ENCODE data around the gene SAYSD1. TPM values are rescaled to one million over a fixed set of nuclear protein-coding genes. Genes with fewer than 3 reads are reported as not detected.
A peak's percentile ranks its signal among the peaks of the same experiment; 100 is the strongest.

Gene SAYSD1
- total and polyA plus RNA-seq, 2 of the 8 experiments (the other 6 are each of a cell fraction or from before 2014, with no cell fraction given), result 6.7 to 7.9 TPM

DNA sequence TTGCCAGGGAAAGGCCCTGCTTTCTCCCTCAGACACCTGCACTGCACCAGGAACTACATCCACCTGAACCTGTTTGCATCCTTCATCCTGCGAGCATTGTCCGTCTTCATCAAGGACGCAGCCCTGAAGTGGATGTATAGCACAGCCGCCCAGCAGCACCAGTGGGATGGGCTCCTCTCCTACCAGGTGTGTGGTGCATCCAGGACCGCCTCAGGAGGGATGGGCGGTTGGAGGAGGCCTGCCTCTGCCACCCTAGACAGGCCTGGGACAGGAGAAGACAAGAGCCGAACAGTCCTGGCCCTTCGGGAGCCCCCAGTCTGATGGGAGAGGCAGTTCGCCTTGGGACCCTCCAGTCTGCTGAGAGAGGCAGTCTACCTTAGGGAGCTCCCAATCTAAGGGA, 42.2 kb downstream of the SAYSD1 start:
- Histone ChIP-seq H3K4me3 (ENCODE audit: extremely low read depth in 1 of 4, insufficient read depth in 2 of 4, low read depth in 3 of 4, low read length in 4 of 4) (no peak overlapping the region), H3K79me1 (ENCODE audit: low read depth, low read length) (no peaks in the 10 kb centered on the region), H3K27ac (ENCODE audit: low read depth, low read length) (no peak overlapping the region), H4K8ac (ENCODE audit: extremely low read depth, insufficient read depth, low read length) (no peak overlapping the region), H3K9ac (replicated peaks in 1 of 4; ENCODE audit: extremely low read depth in 1 of 4, low read depth in 3 of 4, low read length in 3 of 4) (no peak overlapping the region; a peak in 1 of 7 replicates), H3K56ac (replicated peaks; ENCODE audit: insufficient read length, low read depth, low read length) (no peak overlapping the region), H2BK12ac (ENCODE audit: low read depth, low read length) (no peak overlapping the region), H3K23ac (ENCODE audit: insufficient read length) (no peak overlapping the region), H4K5ac (ENCODE audit: insufficient read length, low read depth, low read length) (no peak overlapping the region), H3K14ac (ENCODE audit: insufficient read length) (no peak overlapping the region), H4K91ac (replicated peaks; ENCODE audit: insufficient read length, low read length) (no peak overlapping the region), H3K23me2 (ENCODE audit: low read depth, low read length) (no peaks in the 10 kb centered on the region), H3K79me2 (ENCODE audit: control insufficient read depth in 1 of 2, insufficient read depth in 2 of 2, low read length in 2 of 2) (no peaks in the 10 kb centered on the region), H2BK120ac (replicated peaks; ENCODE audit: low read depth, low read length) (no peak overlapping the region), H3K27me3 (replicated peaks in 1 of 4; ENCODE audit: control insufficient read depth in 3 of 4, extremely low read depth in 1 of 4, insufficient read depth in 3 of 4, low read length in 3 of 4) (0 out of 7 replicates have a peak, but pooled peaks cover 0 to 5% (median 0%) of the 10 kb centered on the region in 4 experiments), H3K4ac (replicated peaks; ENCODE audit: insufficient read length, low read depth, low read length) (no peak overlapping the region), H2AK5ac (ENCODE audit: low read depth, low read length) (no peak overlapping the region; the same call in 1 of the 2 replicates), H2BK15ac (ENCODE audit: low read length) (peak overlapping the region; percentile 95; the same call in 1 of the 2 replicates), H2BK20ac (ENCODE audit: low read length) (no peak overlapping the region), H3K9me3 (ENCODE audit: insufficient read depth in 2 of 2, low read depth in 1 of 2, low read length in 1 of 2) (no peaks in the 10 kb centered on the region), H2AFZ (ENCODE audit: low read length) (no peak overlapping the region), H2BK5ac (ENCODE audit: low read depth, low read length) (no peak overlapping the region), H3K36me3 (ENCODE audit: control insufficient read depth in 2 of 4, insufficient read depth in 4 of 4, low read length in 3 of 4) (no peaks in the 10 kb centered on the region), H3K18ac (ENCODE audit: extremely low read depth, low read length) (no peak overlapping the region), H3K4me2 (ENCODE audit: insufficient read depth in 1 of 2, low read depth in 2 of 2, low read length in 2 of 2) (0 out of 4 replicates have a peak overlapping the region, but pooled peaks of 1 of the 2 experiments have one; percentile 18), H3K4me1 (replicated peaks in 1 of 4; ENCODE audit: control insufficient read depth in 3 of 4, insufficient read depth in 4 of 4, low read length in 3 of 4) (peaks cover 0 to 10% (median 0%) of the 10 kb centered on the region in 4 experiments; a peak in 3 of 7 replicates), H4K20me1 (replicated peaks in 1 of 2; ENCODE audit: control insufficient read depth in 1 of 2, insufficient read depth in 2 of 2, low read length in 2 of 2) (no peaks in the 10 kb centered on the region)
- 96% methylated on average over 9 of the region's 9 CpGs; no CpG with 5 or more reads in 1 of the 2 experiments for WGBS, 2 experiments (ENCODE audit: extremely low coverage in 1 of 2, insufficient coverage in 1 of 2, insufficient read length in 1 of 2, insufficient replicate concordance in 2 of 2, low coverage in 1 of 2, low lambda C conversion rate in 2 of 2, missing lambda C conversion rate in 1 of 2)
- ChIA-PET CTCF (ENCODE audit: partially characterized antibody) (interaction anchor here (0.6 to 1.5 kb wide), 7 partner anchors 11 to 55 kb away, joined by 3 to 4 read pairs (median 3); no protein-coding TSS in a partner anchor), POLR2A (ENCODE audit: partially characterized antibody) (interaction anchor here (1.0 kb wide), 1 partner anchor 47 kb away, joined by 3 read pairs; no protein-coding TSS in a partner anchor)
- DNase-seq (ENCODE audit: low read depth in 1 of 2, low spot score in 2 of 2), result no peak
- no peak for FAIRE-seq
- TF ChIP-seq SP4 (IDR thresholded peaks at IDR 0.05; ENCODE audit: low read length) (no peak), HDAC6 (IDR thresholded peaks at IDR 0.05; ENCODE audit: low read depth, low read length) (no peak), FOSL1 (IDR thresholded peaks at IDR 0.05; ENCODE audit: insufficient read depth, low read depth, low read length) (no peak), CBX5 (IDR thresholded peaks at IDR 0.05; ENCODE audit: low read depth, low read length) (no peak), MAFK (IDR thresholded peaks at IDR 0.05; ENCODE audit: low read depth, low read length) (no peak), SIX5 (IDR thresholded peaks at IDR 0.05; ENCODE audit: low read depth, low read length) (no peak)

All from H1 (cell line).